ELF-1 (cell line): ENCODE results near the gene NFE2L1.
"Not testable (repeated sequence)": the region's sequence is repeated elsewhere in the genome, so short reads cannot be mapped to it uniquely, and the experiment has no call there.

Experiments
- DNase-seq: peaks from one replicate; pipeline ENCODE4 v3.0.0-alpha.2; 2016; ENCODE audit warnings: low read depth, low spot score

The NFE2L1 gene, protein sequence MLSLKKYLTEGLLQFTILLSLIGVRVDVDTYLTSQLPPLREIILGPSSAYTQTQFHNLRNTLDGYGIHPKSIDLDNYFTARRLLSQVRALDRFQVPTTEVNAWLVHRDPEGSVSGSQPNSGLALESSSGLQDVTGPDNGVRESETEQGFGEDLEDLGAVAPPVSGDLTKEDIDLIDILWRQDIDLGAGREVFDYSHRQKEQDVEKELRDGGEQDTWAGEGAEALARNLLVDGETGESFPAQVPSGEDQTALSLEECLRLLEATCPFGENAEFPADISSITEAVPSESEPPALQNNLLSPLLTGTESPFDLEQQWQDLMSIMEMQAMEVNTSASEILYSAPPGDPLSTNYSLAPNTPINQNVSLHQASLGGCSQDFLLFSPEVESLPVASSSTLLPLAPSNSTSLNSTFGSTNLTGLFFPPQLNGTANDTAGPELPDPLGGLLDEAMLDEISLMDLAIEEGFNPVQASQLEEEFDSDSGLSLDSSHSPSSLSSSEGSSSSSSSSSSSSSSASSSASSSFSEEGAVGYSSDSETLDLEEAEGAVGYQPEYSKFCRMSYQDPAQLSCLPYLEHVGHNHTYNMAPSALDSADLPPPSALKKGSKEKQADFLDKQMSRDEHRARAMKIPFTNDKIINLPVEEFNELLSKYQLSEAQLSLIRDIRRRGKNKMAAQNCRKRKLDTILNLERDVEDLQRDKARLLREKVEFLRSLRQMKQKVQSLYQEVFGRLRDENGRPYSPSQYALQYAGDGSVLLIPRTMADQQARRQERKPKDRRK

GRCh38 chr17:48047741-48048383 lies at the start of gene NFE2L1:
Gene NFE2L1, plus strand, starts transcription at chr17:48048359. Its CDS starts 2,760 bp downstream, at chr17:48051119.
- DNase-seq, result peak; percentile 100

- peak; percentile 30 for DNase-seq
Observed at GRCh38 chr17:47999582-47999981, 48.6 kb upstream of the NFE2L1 start.

DNA sequence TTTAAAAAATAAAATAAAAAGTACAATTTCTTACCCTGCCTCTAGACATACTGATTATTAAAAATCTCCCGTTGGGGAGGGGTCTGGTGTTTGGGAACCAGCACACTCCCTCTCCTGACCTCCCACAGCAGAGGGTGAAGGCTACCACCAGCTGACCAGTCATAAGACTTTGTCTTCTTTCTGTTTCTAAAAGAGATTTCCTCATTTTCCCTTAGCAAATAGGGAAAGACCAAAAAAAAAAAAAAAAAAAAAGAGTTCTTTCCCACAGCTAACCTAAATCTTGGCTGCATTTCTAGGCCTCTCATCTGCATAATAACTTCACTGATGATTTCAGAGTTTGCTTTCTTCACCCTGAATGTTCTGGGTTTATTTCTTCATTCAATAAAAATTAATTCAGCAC lies 47.0 kb upstream of the NFE2L1 start:
- no peak for DNase-seq

GRCh38 chr17:48001657-48002056 lies 46.5 kb upstream of the NFE2L1 start:
- not testable (repeated sequence) for DNase-seq

DNA sequence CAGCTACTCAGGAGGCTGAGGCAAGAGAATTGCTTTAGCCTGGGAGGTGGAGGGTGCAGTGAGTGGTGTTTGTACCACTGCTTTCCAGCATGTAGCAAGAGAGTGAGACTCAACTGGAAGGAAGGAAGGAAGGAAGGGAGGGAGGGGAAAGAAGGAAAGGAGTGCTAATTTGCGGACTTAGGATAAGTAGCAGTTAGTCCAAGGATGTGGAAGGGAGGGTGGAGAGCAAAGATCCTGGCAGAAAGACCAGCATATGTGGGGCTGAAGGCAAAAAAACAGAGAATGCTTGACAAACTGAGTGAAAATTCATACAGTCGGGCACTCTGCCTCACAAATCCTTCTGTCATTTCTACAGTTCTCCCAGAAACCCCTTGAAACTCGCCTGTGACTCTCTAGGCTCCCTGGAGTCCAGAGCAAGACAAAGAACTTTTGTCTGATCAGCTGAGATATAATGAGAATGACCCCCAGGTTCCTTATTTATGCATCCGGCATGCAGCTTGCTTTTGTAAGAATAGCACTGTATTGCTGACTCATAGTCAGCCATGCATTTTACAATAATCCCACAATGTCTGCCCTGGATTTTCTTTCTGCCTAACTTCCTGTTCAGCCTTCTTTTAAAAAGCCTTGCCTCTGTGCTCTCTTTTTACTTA lies 45.8 kb upstream of the NFE2L1 start:
- DNase-seq, result no peak

DNA sequence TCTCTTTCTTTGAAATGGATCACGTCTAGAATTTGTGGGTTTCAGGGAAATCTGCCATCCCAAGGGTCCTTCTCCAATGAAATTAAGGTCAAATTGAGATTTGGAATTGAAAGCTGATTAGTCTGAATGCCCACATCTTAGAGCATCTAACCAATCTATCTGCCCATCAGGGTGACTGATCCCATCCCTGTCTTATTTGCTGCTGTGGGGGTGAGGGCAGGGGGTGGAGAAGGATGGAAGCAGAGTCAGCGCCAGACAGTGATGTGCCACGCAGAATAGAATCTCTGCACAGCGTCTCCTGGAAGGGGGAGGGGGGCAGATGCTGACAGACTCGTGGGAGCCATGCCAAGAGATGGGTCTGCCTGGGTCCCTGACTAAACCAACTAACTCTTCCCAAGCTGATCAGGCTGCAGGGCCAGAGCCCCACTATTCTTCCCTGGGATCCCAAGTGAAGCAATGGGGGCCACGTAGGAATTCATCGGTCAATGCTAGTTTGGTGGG lies 45.2 kb upstream of the NFE2L1 start:
- peak; percentile 27 for DNase-seq

GRCh38 chr17:48003417-48004151 lies 44.6 kb upstream of the NFE2L1 start:
- peak; percentile 63 for DNase-seq

GRCh38 chr17:48004983-48005382 lies 43.2 kb upstream of the NFE2L1 start:
- no peak for DNase-seq

DNA sequence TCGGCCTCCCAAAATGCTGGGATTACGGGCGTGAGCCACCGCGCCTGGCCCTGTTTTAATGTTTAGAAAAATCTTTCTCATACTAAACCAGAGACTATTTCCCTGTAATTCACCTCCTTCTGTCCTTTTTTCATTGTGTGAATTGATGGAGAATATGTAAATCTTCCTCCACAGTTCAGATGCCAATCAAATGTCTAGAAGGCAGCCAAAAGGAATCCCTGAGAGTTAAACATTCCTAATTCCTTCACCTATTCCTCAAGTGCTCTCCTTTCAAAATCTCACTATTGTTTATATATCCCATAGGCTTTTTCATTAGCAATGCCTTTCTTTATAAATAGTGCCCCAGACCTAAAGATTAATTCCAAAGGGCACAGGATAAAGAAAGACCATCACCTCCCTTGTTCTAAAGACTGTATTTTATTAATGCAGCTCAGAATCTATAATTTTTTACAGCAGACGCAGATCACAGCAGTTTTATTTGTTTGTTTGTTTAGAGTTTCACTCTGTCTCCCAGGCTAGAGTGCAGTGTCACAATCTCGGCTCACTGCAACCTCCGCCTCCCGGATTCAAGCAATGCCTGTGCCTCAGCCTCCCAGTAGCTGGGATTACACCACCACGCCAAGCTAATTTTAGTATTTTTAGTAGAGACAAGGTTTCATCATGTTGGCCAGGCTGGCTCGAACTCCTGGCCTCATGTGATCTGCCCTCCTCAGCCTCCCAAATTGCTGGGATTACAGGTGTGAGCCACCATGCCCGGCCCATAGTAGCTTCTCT lies 41.0 kb upstream of the NFE2L1 start:
- no peak for DNase-seq

GRCh38 chr17:48010193-48010592 lies 38.0 kb upstream of the NFE2L1 start:
- DNase-seq, result no peak

GRCh38 chr17:48011405-48012150 lies 36.6 kb upstream of the NFE2L1 start:
- peak; percentile 42 for DNase-seq

DNA sequence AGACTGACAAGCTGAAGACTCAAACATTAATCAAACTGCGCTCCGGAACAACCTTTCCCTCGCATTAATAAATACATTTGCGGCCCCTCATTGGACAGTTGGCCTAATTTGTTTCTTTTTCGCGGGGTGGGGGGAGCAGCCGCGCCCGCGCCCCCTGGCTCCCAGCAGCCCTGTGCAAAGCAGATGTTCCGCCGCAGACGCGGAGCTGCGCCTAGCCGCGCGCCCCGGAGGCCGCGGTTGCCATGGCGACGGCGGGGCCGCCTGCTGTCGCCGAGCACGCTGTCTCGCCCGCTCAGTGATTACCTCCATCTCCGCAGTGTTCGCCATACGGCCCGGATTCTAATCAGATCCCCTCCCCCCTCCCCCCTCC lies 36.0 kb upstream of the NFE2L1 start:
- peak; percentile 85 for DNase-seq

DNA sequence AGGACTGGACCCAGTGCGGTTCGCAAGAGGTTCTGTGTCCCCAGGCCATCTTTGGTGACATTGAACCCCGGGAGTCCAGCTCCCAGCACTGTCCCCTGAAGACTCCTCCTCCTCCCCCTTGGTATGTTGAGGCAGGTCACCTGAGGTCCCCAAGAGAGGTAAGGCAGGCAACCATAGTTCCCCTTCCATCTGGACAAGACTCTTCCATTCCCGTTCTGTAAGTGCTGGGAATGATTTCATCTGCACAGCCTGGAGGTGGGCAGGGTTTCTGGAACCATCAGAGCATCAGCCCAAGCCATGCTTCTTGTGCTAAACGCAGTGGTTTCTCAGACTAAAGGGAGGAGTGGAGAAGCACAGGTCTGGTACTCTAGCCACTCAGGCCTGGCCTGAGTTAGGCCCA lies 35.5 kb upstream of the NFE2L1 start:
- DNase-seq, result no peak

GRCh38 chr17:48013876-48014594 lies 34.1 kb upstream of the NFE2L1 start:
- DNase-seq, result no peak

- no peak for DNase-seq
Observed at GRCh38 chr17:48014595-48015111, 33.5 kb upstream of the NFE2L1 start.

GRCh38 chr17:48016112-48016511 lies 32.0 kb upstream of the NFE2L1 start:
- peak; percentile 74 for DNase-seq

- DNase-seq, result not testable (repeated sequence)
Observed at GRCh38 chr17:48017817-48018158, 30.4 kb upstream of the NFE2L1 start.

DNA sequence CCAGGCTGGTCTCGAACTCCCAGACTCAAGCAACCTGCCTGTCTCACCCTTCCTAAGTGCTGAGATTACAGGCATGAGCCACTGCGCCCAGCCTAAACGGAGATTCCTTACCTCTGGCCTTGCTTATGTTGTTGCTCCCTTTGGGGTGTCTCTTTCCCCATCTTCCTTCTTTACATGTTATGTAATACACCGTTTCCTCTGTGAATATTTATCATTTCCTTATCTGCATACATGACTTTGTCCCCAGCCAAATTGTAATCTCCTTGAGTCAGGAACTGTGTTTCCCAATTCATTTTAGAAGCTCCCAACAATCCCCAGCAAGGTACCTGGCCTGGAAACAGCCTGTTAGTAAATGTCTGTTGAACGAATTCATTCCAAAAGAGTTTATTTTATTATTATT lies 26.2 kb upstream of the NFE2L1 start:
- DNase-seq, result no peak

DNA sequence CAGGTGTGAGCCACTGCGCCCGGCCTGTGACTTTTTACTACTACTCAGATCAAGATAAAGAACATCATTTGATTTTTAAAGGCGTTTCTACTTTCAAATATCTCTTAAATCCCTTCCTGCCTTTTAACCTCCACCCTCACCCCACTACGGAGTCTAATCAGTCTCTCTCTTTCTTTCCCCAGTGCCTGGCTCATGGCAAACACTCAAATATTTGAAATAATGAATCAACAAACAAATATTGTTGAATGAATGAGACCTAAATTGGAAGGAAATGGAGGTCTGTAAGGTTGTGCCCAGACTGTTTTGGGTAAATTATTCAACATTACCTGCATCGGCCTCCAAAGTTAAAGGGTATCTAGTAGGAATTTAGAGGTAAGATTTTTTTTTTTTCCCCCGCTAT lies 25.3 kb upstream of the NFE2L1 start:
- no peak for DNase-seq
